Epithelial cell of esophagus (primary cell): Measurements from ENCODE around the gene SMIM13.

Experiments
- DNase-seq: peaks from one replicate; pipeline ENCODE4 v3.0.0; 2010; ENCODE audit warnings: low read depth
- H3K4me3 ChIP-seq: 2 replicates; pipeline ENCODE4 v1.5.1; 2011; ENCODE audit warnings: mild to moderate bottlenecking, low read length, control low read depth
- CTCF ChIP-seq: IDR thresholded peaks from 2 replicates; pipeline ENCODE4 v1.5.1; 2011; ENCODE audit warnings: low read depth, mild to moderate bottlenecking, low read length, control low read depth, inconsistent platforms; ENCODE audit not compliant: insufficient read depth; ENCODE audit errors: missing control alignments

SMIM13 gene

DNA sequence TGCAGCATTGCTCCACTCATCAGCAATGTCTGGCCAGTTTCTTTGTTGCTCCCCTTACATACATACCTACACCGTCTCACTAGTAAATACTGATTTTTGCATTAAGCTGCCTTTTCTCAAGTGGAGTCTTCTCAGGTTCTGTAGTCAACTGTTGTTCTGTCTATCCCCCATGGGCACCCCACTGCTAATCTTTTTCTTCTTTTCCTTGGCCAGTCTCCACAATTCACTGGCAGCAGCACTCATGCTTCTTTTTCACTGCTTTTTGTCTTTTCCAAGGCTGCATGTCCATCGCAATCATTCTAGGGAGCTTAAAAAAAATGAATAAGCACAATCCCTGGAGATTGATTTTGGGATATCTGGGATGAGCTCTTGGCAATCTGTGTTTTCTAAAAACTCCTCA lies 28.2 kb downstream of the SMIM13 start:
- no peak overlapping the region for H3K4me3 ChIP-seq
- TF ChIP-seq CTCF, result no peak
- DNase-seq, result no peak

- no peak for DNase-seq
- no peak for TF ChIP-seq CTCF
- no peak overlapping the region for H3K4me3 ChIP-seq
Observed at GRCh38 chr6:11122380-11122779, 28.7 kb downstream of the SMIM13 start.

- H3K4me3 ChIP-seq, result no peak overlapping the region
- peak; percentile 26 for TF ChIP-seq CTCF
- no peak for DNase-seq
Observed at GRCh38 chr6:11123978-11124377, 30.3 kb downstream of the SMIM13 start.

DNA sequence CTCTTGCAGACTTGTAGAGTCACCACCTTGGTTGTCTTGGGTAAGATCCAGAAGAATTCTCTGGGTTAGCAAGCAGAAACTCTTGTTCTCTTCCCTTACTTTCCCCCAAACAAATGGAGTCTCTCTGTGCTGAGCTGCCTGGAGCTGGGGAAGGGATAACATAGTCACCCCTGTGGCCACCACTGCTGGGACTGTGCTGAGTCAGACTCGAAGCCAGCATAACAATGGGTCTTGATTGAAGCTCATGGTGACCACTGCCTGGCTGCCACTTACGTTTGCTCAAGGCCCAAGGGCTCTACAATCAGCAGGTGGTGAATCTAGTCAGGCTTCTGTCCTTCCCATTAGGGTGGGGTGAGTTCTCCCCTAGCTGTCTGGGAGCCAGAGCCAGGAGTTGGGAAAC lies 33.2 kb downstream of the SMIM13 start:
- DNase-seq, result peak; percentile 25
- TF ChIP-seq CTCF, result no peak
- H3K4me3 ChIP-seq, result no peak overlapping the region

DNA sequence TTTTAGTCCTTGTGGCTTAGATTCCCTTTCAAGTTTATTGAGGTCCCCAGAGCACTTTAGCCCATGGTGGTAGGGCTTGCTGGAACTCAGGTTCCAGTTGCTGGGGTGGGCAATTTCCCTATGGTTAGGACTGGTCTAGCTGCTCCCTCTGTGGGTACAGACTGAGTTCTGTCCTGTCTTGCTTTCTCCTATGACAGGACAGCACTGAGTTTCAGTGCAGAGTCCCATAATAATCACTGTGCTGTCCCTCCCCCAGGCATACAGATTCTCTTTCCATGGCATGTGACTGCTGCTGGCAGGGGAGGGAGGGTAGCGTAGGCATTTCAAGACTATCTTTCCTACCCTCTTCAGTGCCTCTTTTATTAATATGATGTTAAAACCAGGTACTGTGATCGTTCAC lies 35.0 kb downstream of the SMIM13 start:
- DNase-seq, result no peak
- TF ChIP-seq CTCF, result no peak
- no peak overlapping the region for H3K4me3 ChIP-seq

DNA sequence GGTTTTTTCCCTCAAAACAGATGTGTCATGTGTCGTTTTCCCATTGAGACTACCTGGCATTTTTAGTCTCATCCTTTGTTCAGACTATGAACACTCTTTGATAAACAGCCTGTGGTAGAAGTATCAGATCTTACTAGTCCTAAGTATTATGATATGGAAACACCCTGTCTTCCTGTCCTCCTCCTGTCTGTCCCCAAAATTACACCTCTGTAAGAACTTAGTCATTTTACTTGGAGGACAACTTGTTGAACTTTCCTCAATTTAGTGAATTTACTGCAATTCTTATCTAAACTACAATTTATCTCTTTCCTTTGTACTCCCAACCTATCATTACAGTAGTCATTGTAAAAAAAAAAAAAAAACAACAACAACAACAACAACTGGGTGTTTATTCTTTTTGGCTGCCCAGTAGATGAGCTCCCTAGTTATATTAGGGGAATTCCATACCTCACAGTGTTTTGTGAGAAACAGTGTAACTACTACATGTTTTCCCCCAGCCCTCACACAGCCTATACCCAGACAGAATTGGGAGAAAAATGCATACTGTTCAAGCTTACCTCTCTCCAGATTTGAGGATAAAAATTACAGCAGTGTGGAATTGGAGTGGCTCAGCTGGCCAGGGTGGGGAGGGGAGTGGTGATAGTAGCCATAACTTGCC lies 36.4 kb downstream of the SMIM13 start:
- no peak for TF ChIP-seq CTCF
- no peak overlapping the region for H3K4me3 ChIP-seq
- no peak for DNase-seq

- no peak for TF ChIP-seq CTCF
- no peak for DNase-seq
- H3K4me3 ChIP-seq, result no peak overlapping the region
Observed at GRCh38 chr6:11130605-11131004, 37.0 kb downstream of the SMIM13 start.
